GM23338 (cell line): ENCODE results near the gene GRK5.

Experiments
- CREB1 ChIP-seq: fragments of 250-450 bp; sonication (Bioruptor Pico); IDR thresholded peaks from 2 replicates; pipeline ENCODE4 v1.5.0; 2020; ENCODE audit warnings: low read depth, mild to moderate bottlenecking, moderate library complexity
- CTCF ChIP-seq, 2 experiments: fragments of 200-600 bp in 1 of 2; sonication (generic) in 1 of 2; conservative IDR thresholded peaks; 2 replicates each; pipeline versions ENCODE4 v1.5.1 to v1.6.1; 2016 to 2017; ENCODE audit warnings: antibody characterized with exemption in 2 of 2, low read depth in 2 of 2, mild to moderate bottlenecking in 2 of 2, moderate library complexity in 1 of 2
- EZH2 ChIP-seq: fragments of 200-600 bp; sonication (generic); IDR thresholded peaks from one replicate; pipeline ENCODE4 v1.8.0; 2017; ENCODE audit warnings: antibody characterized with exemption, mild to moderate bottlenecking, low read depth; ENCODE audit not compliant: unreplicated experiment
- EZH2phosphoT487 ChIP-seq: fragments of 200-600 bp; sonication (generic); IDR thresholded peaks from one replicate; pipeline ENCODE4 v1.8.1; 2018; ENCODE audit warnings: antibody characterized with exemption; ENCODE audit not compliant: unreplicated experiment
- JUNB ChIP-seq: IDR thresholded peaks from one replicate; pipeline ENCODE4 v1.6.1; 2016; ENCODE audit warnings: antibody characterized with exemption; ENCODE audit not compliant: unreplicated experiment
- NANOG ChIP-seq: IDR thresholded peaks from 2 replicates; pipeline ENCODE4 v1.6.1; 2016; ENCODE audit warnings: antibody characterized with exemption, borderline replicate concordance
- POLR2AphosphoS5 ChIP-seq: IDR thresholded peaks from 2 replicates; pipeline ENCODE4 v1.6.1; 2016; ENCODE audit warnings: antibody characterized with exemption, low read depth
- STAT1 ChIP-seq: IDR thresholded peaks from one replicate; pipeline ENCODE4 v1.6.1; 2016; ENCODE audit warnings: antibody characterized with exemption; ENCODE audit not compliant: unreplicated experiment
- ZNF114 ChIP-seq: fragments of 250-450 bp; sonication (Bioruptor Pico); IDR thresholded peaks from 2 replicates; pipeline ENCODE4 v1.5.0; 2020; ENCODE audit warnings: mild to moderate bottlenecking, moderate library complexity
- ZNF331 ChIP-seq: fragments of 250-450 bp; sonication (Bioruptor Pico); IDR thresholded peaks from 2 replicates; pipeline ENCODE4 v1.5.0; 2020; ENCODE audit warnings: low read depth, mild to moderate bottlenecking, moderate library complexity
- ZNF462 ChIP-seq: fragments of 250-450 bp; sonication (Bioruptor Pico); IDR thresholded peaks from 2 replicates; pipeline ENCODE4 v1.5.0; 2020; ENCODE audit warnings: mild to moderate bottlenecking, moderate library complexity
- TF ChIP-seq, protein P1 (sequence below): IDR thresholded peaks from one replicate; pipeline ENCODE4 v1.6.1; 2018; ENCODE audit warnings: antibody characterized with exemption; ENCODE audit not compliant: unreplicated experiment
- TF ChIP-seq, protein P2 (sequence below): IDR thresholded peaks from 2 replicates; pipeline ENCODE4 v1.6.1; 2016; ENCODE audit warnings: antibody characterized with exemption

DNA sequence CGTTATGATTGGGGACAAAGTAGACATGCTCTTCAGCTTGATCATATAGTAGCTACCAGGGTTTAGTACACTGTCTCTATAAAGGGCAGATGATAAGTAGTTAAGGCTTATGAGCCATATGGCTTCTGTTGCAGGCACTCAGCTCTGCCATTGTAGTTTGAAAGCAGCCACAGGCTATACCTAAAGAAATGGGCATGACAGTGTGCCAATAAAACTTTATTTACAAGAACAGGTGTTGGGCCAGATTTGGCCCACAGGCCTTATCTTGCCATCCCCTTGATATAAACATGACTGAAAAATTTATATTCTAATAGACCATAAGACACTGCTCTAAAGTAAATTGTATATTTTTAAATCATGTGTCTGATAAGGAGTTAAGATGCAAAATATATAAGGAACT, 36.6 kb downstream of the GRK5 start:
- TF ChIP-seq CTCF (conservative IDR thresholded peaks at IDR 0.05; ENCODE audit: low read depth in 2 of 2) (no peak), ZNF462 (CRISPR knock-in tag) (no peak), POLR2AphosphoS5 (no peak), EZH2phosphoT487 (no peak), EZH2 (no peak), ZNF114 (CRISPR knock-in tag) (no peak), ZNF331 (CRISPR knock-in tag) (no peak), STAT1 (no peak), NANOG (no peak), JUNB (no peak), CREB1 (CRISPR knock-in tag) (no peak)
- TF ChIP-seq, protein P1, sequence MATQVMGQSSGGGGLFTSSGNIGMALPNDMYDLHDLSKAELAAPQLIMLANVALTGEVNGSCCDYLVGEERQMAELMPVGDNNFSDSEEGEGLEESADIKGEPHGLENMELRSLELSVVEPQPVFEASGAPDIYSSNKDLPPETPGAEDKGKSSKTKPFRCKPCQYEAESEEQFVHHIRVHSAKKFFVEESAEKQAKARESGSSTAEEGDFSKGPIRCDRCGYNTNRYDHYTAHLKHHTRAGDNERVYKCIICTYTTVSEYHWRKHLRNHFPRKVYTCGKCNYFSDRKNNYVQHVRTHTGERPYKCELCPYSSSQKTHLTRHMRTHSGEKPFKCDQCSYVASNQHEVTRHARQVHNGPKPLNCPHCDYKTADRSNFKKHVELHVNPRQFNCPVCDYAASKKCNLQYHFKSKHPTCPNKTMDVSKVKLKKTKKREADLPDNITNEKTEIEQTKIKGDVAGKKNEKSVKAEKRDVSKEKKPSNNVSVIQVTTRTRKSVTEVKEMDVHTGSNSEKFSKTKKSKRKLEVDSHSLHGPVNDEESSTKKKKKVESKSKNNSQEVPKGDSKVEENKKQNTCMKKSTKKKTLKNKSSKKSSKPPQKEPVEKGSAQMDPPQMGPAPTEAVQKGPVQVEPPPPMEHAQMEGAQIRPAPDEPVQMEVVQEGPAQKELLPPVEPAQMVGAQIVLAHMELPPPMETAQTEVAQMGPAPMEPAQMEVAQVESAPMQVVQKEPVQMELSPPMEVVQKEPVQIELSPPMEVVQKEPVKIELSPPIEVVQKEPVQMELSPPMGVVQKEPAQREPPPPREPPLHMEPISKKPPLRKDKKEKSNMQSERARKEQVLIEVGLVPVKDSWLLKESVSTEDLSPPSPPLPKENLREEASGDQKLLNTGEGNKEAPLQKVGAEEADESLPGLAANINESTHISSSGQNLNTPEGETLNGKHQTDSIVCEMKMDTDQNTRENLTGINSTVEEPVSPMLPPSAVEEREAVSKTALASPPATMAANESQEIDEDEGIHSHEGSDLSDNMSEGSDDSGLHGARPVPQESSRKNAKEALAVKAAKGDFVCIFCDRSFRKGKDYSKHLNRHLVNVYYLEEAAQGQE = no peak
- TF ChIP-seq, protein P2, sequence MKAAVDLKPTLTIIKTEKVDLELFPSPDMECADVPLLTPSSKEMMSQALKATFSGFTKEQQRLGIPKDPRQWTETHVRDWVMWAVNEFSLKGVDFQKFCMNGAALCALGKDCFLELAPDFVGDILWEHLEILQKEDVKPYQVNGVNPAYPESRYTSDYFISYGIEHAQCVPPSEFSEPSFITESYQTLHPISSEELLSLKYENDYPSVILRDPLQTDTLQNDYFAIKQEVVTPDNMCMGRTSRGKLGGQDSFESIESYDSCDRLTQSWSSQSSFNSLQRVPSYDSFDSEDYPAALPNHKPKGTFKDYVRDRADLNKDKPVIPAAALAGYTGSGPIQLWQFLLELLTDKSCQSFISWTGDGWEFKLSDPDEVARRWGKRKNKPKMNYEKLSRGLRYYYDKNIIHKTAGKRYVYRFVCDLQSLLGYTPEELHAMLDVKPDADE = no peak
